CD14-positive monocyte (primary cell): Measurements from ENCODE around the gene CDKAL1. TPM values are rescaled to one million over a fixed set of nuclear protein-coding genes. Genes with fewer than 3 reads are reported as not detected.
"Not testable (repeated sequence)": the region's sequence is repeated elsewhere in the genome, so short reads cannot be mapped to it uniquely, and the experiment has no call there.

Experiments
- DNase-seq, 3 donors: peaks; one replicate each; pipeline ENCODE4 v3.0.0-alpha.2; 2011 to 2022
- H2AFZ ChIP-seq: 2 replicates; pipeline ENCODE4 v1.6.0; 2012; ENCODE audit warnings: mild to moderate bottlenecking, low read depth, low read length, inconsistent platforms; ENCODE audit not compliant: insufficient read depth, poor library complexity, severe bottlenecking
- H3K27ac ChIP-seq, 2 donors: 1 replicate in 1 of 2; 2 replicates in 1 of 2; pipeline ENCODE4 v1.5.1; 2012 to 2013; ENCODE audit warnings: low read length in 2 of 2, control low read depth in 1 of 2, inconsistent platforms in 1 of 2, low read depth in 1 of 2, mild to moderate bottlenecking in 1 of 2
- H3K27me3 ChIP-seq, 2 donors: one replicate each; pipeline versions ENCODE4 v1.6.0 to v1.6.1; 2011 to 2013; ENCODE audit warnings: low read length in 2 of 2; ENCODE audit not compliant: control insufficient read depth in 2 of 2, insufficient read depth in 2 of 2
- H3K36me3 ChIP-seq, 2 donors: replicated peaks in 1 of 2; 1 replicate in 1 of 2; 2 replicates in 1 of 2; pipeline versions ENCODE4 v1.5.1 to v1.6.1; 2012 to 2013; ENCODE audit warnings: low read length in 2 of 2, control low read depth in 1 of 2, inconsistent platforms in 1 of 2, mild to moderate bottlenecking in 1 of 2; ENCODE audit not compliant: insufficient read depth in 2 of 2, control insufficient read depth in 1 of 2
- H3K4me1 ChIP-seq, 2 donors: 1 replicate in 1 of 2; 2 replicates in 1 of 2; pipeline versions ENCODE4 v1.5.1 to v1.6.1; 2012 to 2013; ENCODE audit warnings: low read length in 2 of 2, control low read depth in 1 of 2, inconsistent platforms in 1 of 2, mild to moderate bottlenecking in 1 of 2, moderate library complexity in 1 of 2; ENCODE audit not compliant: insufficient read depth in 2 of 2, control insufficient read depth in 1 of 2
- H3K4me2 ChIP-seq: replicated peaks from 2 replicates; pipeline ENCODE3; 2012; ENCODE audit warnings: low read length, moderate library complexity, mild to moderate bottlenecking; ENCODE audit not compliant: poor library complexity, severe bottlenecking; ENCODE audit errors: extremely low read depth
- H3K4me3 ChIP-seq, 3 experiments: fragments of 200-600 bp in 1 of 3; sonication (generic) in 1 of 3; replicated peaks in 1 of 3; 1 replicate in 2 of 3; 2 replicates in 1 of 3; pipeline ENCODE4 v1.5.1; 2011 to 2013; ENCODE audit warnings: low read length in 3 of 3, mild to moderate bottlenecking in 3 of 3, control low read depth in 2 of 3, low read depth in 2 of 3, inconsistent platforms in 1 of 3, moderate library complexity in 1 of 3
- H3K79me2 ChIP-seq: 2 replicates; pipeline ENCODE4 v1.6.0; 2012; ENCODE audit warnings: mild to moderate bottlenecking, control low read depth, inconsistent platforms, low read length, moderate library complexity; ENCODE audit not compliant: insufficient read depth
- H3K9ac ChIP-seq: 2 replicates; pipeline ENCODE4 v1.6.0; 2017; ENCODE audit warnings: low read length, mild to moderate bottlenecking; ENCODE audit not compliant: insufficient read depth, poor library complexity, severe bottlenecking
- H3K9me3 ChIP-seq, 2 donors: replicated peaks in 1 of 2; 1 replicate in 1 of 2; 2 replicates in 1 of 2; pipeline versions ENCODE4 v1.5.1 to v1.6.1; 2012 to 2013; ENCODE audit warnings: low read length in 2 of 2, control low read depth in 1 of 2; ENCODE audit not compliant: control insufficient read depth in 1 of 2, insufficient read depth in 1 of 2
- H4K20me1 ChIP-seq: 2 replicates; pipeline ENCODE4 v1.6.0; 2012; ENCODE audit warnings: mild to moderate bottlenecking, low read length, control low read depth, moderate library complexity; ENCODE audit not compliant: insufficient read depth
- H3K27ac Mint-ChIP-seq, 7 donors: one replicate each; pipeline ENCODE4 v1.8.0; 2020; ENCODE audit warnings: mild to moderate bottlenecking in 7 of 7, mixed read lengths in 7 of 7, moderate library complexity in 6 of 7, inconsistent platforms in 2 of 7
- H3K27me3 Mint-ChIP-seq, 3 donors: one replicate each; pipeline ENCODE4 v1.8.0; 2021 to 2022; ENCODE audit warnings: low read depth in 3 of 3, mild to moderate bottlenecking in 3 of 3, mixed read lengths in 3 of 3, moderate library complexity in 3 of 3, inconsistent platforms in 1 of 3
- H3K36me3 Mint-ChIP-seq, 2 donors: one replicate each; pipeline ENCODE4 v1.8.0; 2020; ENCODE audit warnings: mixed read lengths in 2 of 2, inconsistent platforms in 1 of 2, mild to moderate bottlenecking in 1 of 2
- H3K4me1 Mint-ChIP-seq: one replicate; pipeline ENCODE4 v1.8.0; 2020; ENCODE audit warnings: mild to moderate bottlenecking, mixed read lengths
- H3K4me3 Mint-ChIP-seq, 2 donors: one replicate each; pipeline ENCODE4 v1.8.0; 2020; ENCODE audit warnings: mild to moderate bottlenecking in 2 of 2, mixed read lengths in 2 of 2, moderate library complexity in 1 of 2
- H3K9me3 Mint-ChIP-seq, 7 donors: one replicate each; pipeline ENCODE4 v1.8.0; 2020 to 2022; ENCODE audit warnings: mixed read lengths in 7 of 7, mild to moderate bottlenecking in 6 of 7, moderate library complexity in 6 of 7, inconsistent platforms in 2 of 7
- WGBS: methylation state at CpG from one replicate; pipeline ENCODE4 v1.1.5; 2013; ENCODE audit warnings: missing lambda C conversion rate; ENCODE audit not compliant: insufficient coverage; 5-methylcytosine and 5-hydroxymethylcytosine counted together
- intact Hi-C, 2 donors: fragments of 100-400 bp; cut with micrococcal nuclease; formaldehyde crosslinking; loops; one replicate each; pipeline versions ENCODE4 v1.15.0 to v1.15.1; 2023
- polyA plus RNA-seq, 3 donors: library from polyadenylated mRNA; depleted of rRNA in 1 of 3; unstranded in 2 of 3; stranded (reverse) in 1 of 3; fragments of 300-500 nt in 2 of 3; fragments of >200 nt in 1 of 3; fragmentation: Illumina TruSeq in 2 of 3; gene quantifications; 1 replicate in 2 of 3; 2 replicates in 1 of 3; pipeline ENCODE4 v1.2.3, GENCODE V29; 2012 to 2021
- TF ChIP-seq, protein P1 (sequence below): fragments of 200-600 bp; IDR thresholded peaks from one replicate; pipeline ENCODE4 v1.8.0; 2022; ENCODE audit warnings: antibody characterized with exemption, mild to moderate bottlenecking

The CDKAL1 gene
- polyA plus RNA-seq, 3 donors, result 3.2 to 12.4 (median 8.3) TPM

DNA sequence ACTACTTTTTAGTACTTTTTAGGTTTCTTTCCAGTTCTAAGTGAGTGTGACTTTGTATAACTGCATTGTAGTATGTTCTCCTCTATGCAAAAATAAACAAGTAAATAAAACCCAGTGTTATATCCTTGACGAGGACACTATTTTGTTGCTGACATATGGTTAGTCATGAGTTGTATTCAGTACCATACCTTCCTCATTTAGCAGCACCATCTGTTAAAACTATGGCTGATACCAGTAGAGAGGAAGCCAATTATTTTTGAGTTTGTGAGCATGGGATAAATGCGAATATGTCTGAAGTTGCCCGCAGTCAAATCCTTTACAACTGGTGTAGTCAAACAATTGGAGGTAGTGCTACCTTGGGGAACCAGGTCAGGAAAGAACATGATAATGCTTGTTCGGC lies 74.1 kb downstream of the CDKAL1 start:
- TF ChIP-seq, protein P1, sequence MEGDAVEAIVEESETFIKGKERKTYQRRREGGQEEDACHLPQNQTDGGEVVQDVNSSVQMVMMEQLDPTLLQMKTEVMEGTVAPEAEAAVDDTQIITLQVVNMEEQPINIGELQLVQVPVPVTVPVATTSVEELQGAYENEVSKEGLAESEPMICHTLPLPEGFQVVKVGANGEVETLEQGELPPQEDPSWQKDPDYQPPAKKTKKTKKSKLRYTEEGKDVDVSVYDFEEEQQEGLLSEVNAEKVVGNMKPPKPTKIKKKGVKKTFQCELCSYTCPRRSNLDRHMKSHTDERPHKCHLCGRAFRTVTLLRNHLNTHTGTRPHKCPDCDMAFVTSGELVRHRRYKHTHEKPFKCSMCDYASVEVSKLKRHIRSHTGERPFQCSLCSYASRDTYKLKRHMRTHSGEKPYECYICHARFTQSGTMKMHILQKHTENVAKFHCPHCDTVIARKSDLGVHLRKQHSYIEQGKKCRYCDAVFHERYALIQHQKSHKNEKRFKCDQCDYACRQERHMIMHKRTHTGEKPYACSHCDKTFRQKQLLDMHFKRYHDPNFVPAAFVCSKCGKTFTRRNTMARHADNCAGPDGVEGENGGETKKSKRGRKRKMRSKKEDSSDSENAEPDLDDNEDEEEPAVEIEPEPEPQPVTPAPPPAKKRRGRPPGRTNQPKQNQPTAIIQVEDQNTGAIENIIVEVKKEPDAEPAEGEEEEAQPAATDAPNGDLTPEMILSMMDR, result no peak
- H2AFZ ChIP-seq, result no peak overlapping the region
- WGBS, result no CpG with 5 or more reads among the region's 4 CpGs
- no peaks in the 10 kb centered on the region for H4K20me1 ChIP-seq
- no peaks in the 10 kb centered on the region for H3K27me3 ChIP-seq
- H3K4me1 ChIP-seq, result no peaks in the 10 kb centered on the region
- no peaks in the 10 kb centered on the region for H3K4me1 Mint-ChIP-seq
- H3K4me3 ChIP-seq, result no peak overlapping the region
- DNase-seq, result no peak
- intact Hi-C loops, result no loop called here
- no peaks in the 10 kb centered on the region for H3K79me2 ChIP-seq
- no peak overlapping the region for H3K4me3 Mint-ChIP-seq
- no peak overlapping the region for H3K27ac Mint-ChIP-seq
- peaks cover 3 to 15% of the 10 kb centered on the region in 2 donors for H3K36me3 Mint-ChIP-seq
- no peak overlapping the region for H3K27ac ChIP-seq
- peaks cover 0 to 1% (median 0%) of the 10 kb centered on the region in 3 donors for H3K27me3 Mint-ChIP-seq
- H3K9me3 ChIP-seq, result no peaks in the 10 kb centered on the region
- H3K9ac ChIP-seq, result no peak overlapping the region
- no peak overlapping the region for H3K4me2 ChIP-seq
- H3K36me3 ChIP-seq, result no peaks in the 10 kb centered on the region
- H3K9me3 Mint-ChIP-seq, result peaks cover 0 to 5% (median 2%) of the 10 kb centered on the region in 7 donors

DNA sequence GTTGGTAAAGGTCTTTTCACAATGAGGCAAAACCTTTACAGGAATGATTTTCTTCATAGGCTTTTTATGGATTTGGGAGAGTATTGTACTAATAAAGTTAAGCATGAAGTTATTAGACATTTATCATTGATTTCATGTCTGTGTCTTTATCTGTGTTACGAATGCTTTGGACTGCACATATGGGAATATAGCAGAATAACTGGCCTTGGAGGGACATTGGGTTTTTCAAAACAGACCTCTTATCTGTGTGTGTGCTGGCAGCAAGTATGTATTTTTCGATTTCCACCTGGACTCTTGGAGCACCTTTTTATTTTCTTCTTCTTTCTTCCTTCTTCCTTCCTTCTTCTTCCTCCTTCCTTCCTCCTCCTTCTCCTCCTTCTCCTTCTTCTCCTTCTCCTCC lies 74.6 kb downstream of the CDKAL1 start:
- intact Hi-C loops, result no loop called here

DNA sequence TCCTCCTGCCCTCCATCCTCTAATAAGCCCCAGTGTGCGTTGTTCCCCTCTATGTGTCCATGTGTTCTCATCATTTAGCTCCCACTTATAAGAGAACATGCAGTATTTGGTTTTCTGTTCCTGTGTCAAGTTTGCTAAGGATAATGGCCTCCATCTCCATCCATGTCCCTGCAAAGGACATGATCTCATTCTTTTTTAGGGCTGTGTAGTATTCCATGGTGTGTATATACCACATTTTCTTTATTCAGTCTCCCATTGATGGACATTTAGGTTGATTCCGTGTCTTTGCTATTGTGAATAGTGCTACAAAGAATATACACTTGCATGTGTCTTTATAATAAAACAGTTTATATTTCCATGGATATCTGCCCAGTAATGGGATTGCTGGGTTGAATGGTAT lies 75.7 kb downstream of the CDKAL1 start:
- H3K27ac ChIP-seq, H3K4me2 ChIP-seq, H3K27me3 ChIP-seq, DNase-seq, H3K4me1 ChIP-seq, H3K4me3 Mint-ChIP-seq, H2AFZ ChIP-seq, H3K4me3 ChIP-seq, H3K4me1 Mint-ChIP-seq, H3K9ac ChIP-seq, H3K27ac Mint-ChIP-seq, H3K27me3 Mint-ChIP-seq, H4K20me1 ChIP-seq, intact Hi-C loops, H3K9me3 ChIP-seq, H3K9me3 Mint-ChIP-seq, H3K79me2 ChIP-seq, H3K36me3 ChIP-seq: not testable (repeated sequence)
- WGBS, result no CpG with 5 or more reads among the region's 2 CpGs
- H3K36me3 Mint-ChIP-seq, result peaks cover 3 to 11% of the 10 kb centered on the region in 2 donors

More for the DNA sequence above, 74.6 kb downstream of the CDKAL1 start:
- H3K4me3 ChIP-seq, result no peak overlapping the region
- Mint-ChIP-seq H3K36me3 (peaks cover 3 to 11% of the 10 kb centered on the region in 2 donors), H3K4me1 (no peaks in the 10 kb centered on the region), H3K27me3 (peaks cover 0 to 1% (median 0%) of the 10 kb centered on the region in 3 donors), H3K4me3 (no peak overlapping the region), H3K27ac (no peak overlapping the region), H3K9me3 (peaks cover 0 to 6% (median 2%) of the 10 kb centered on the region in 7 donors)
- H2AFZ ChIP-seq, result no peak overlapping the region
- H4K20me1 ChIP-seq, result no peaks in the 10 kb centered on the region
- no peak overlapping the region for H3K27ac ChIP-seq
- no peaks in the 10 kb centered on the region for H3K79me2 ChIP-seq
- WGBS, result 100% methylated on average over 1 of the region's 2 CpGs
- H3K4me2 ChIP-seq, result no peak overlapping the region
- no peaks in the 10 kb centered on the region for H3K9me3 ChIP-seq
- H3K9ac ChIP-seq, result no peak overlapping the region
- H3K4me1 ChIP-seq, result no peaks in the 10 kb centered on the region
- H3K36me3 ChIP-seq, result no peaks in the 10 kb centered on the region
- TF ChIP-seq, protein P1, result no peak
- DNase-seq, result no peak
- H3K27me3 ChIP-seq, result no peaks in the 10 kb centered on the region
